K562 (cell line): Measurements from ENCODE around the gene BRSK1. TPM values are rescaled to one million over a fixed set of nuclear protein-coding genes. Genes with fewer than 3 reads are reported as not detected.
A peak's percentile ranks its signal among the peaks of the same experiment; 100 is the strongest.

Experiments used
- ADNP ChIP-seq: fragments of 200-800 bp; sonication (Bioruptor generic); IDR thresholded peaks from 2 replicates; pipeline ENCODE4 v1.6.1; 2016; ENCODE audit warnings: missing genetic modification characterization, missing compliant biosample characterization
- IRF9 ChIP-seq: fragments of 450-650 bp; IDR thresholded peaks from 2 replicates; pipeline ENCODE4 v1.6.1; 2016; ENCODE audit warnings: missing biosample characterization, missing genetic modification characterization
- L3MBTL2 ChIP-seq: fragments of 450-650 bp; IDR thresholded peaks from 2 replicates; pipeline ENCODE4 v1.6.1; 2016; ENCODE audit warnings: mild to moderate bottlenecking, moderate library complexity
- LCOR ChIP-seq: sonication (generic); formaldehyde crosslinking; IDR thresholded peaks from 2 replicates; pipeline ENCODE4 v1.8.0; 2022; ENCODE audit warnings: mild to moderate bottlenecking, missing genetic modification reagents
- MAZ ChIP-seq, 2 experiments: fragments of 450-650 bp in 1 of 2; sonication (generic) in 1 of 2; formaldehyde crosslinking; IDR thresholded peaks in 1 of 2; conservative IDR thresholded peaks in 1 of 2; 2 replicates each; pipeline versions ENCODE4 v1.4.0 to v1.5.0; 2020; ENCODE audit warnings: mild to moderate bottlenecking in 1 of 2, missing genetic modification reagents in 1 of 2
- MLLT1 ChIP-seq, 2 experiments: fragments of 450-650 bp; IDR thresholded peaks; 2 replicates each; pipeline ENCODE4 v1.6.1; 2016
- NFYB ChIP-seq: IDR thresholded peaks from 2 replicates; pipeline ENCODE4 v1.6.1; 2011; ENCODE audit warnings: mild to moderate bottlenecking, moderate library complexity; ENCODE audit not compliant: insufficient read length; ENCODE audit errors: extremely low read depth
- PKNOX1 ChIP-seq: fragments of 450-650 bp; IDR thresholded peaks from 2 replicates; pipeline ENCODE4 v1.6.1; 2016
- ZBTB1 ChIP-seq: sonication (generic); formaldehyde crosslinking; IDR thresholded peaks from 2 replicates; pipeline ENCODE4 v1.8.1; 2023; ENCODE audit warnings: missing genetic modification reagents, low read depth, mild to moderate bottlenecking, borderline replicate concordance
- ZHX1 ChIP-seq: fragments of 150-350 bp; conservative IDR thresholded peaks from 2 replicates; pipeline ENCODE4 v1.6.1; 2014; ENCODE audit warnings: low read length
- ZNF224 ChIP-seq: sonication (generic); formaldehyde crosslinking; IDR thresholded peaks from 2 replicates; pipeline ENCODE4 v1.8.0; 2022; ENCODE audit warnings: mild to moderate bottlenecking, missing genetic modification reagents
- ZNF584 ChIP-seq: fragments of 200-800 bp; sonication (Bioruptor generic); IDR thresholded peaks from 2 replicates; pipeline ENCODE4 v1.6.1; 2016; ENCODE audit warnings: low read depth, mild to moderate bottlenecking, missing genetic modification characterization, missing compliant biosample characterization
- ZNF75A ChIP-seq: fragments of 450-650 bp; formaldehyde crosslinking; IDR thresholded peaks from 2 replicates; pipeline ENCODE4 v1.4.0; 2020; ENCODE audit warnings: mild to moderate bottlenecking
- ZNF79 ChIP-seq: fragments of 250-450 bp; sonication (Bioruptor Pico); IDR thresholded peaks from 2 replicates; pipeline ENCODE4 v1.4.0; 2020; ENCODE audit warnings: low read depth, mild to moderate bottlenecking, moderate library complexity
- polyA plus RNA-seq, 8 experiments: library from polyadenylated mRNA; depleted of rRNA in 4 of 8; stranded (reverse) in 5 of 8; unstranded in 3 of 8; fragments of >200 nt; fragmentation: Nextera tagmentation in 2 of 8; fragmentation: Illumina TruSeq in 1 of 8; extraction: Ambion mirVana in 2 of 8; extraction: Trizol in 1 of 8; gene quantifications; 2 replicates each; pipeline versions ENCODE4 v1.2.1 to v1.2.3, GENCODE V29; 2011 to 2014; ENCODE audit warnings: inconsistent platforms in 1 of 8, missing spikeins in 1 of 8
- total RNA-seq, 7 experiments: library from RNA; depleted of rRNA in 6 of 7; stranded (reverse); fragments of >200 nt in 6 of 7; fragmentation: Illumina TruSeq in 2 of 7; extraction: Trizol in 2 of 7; gene quantifications; 2 replicates each; pipeline versions ENCODE4 v1.2.1 to v1.2.3, GENCODE V29; 2011 to 2021; ENCODE audit warnings: low replicate concordance in 1 of 7

Gene BRSK1
- total and polyA plus RNA-seq, 9 of the 15 experiments (the other 6 are each of a cell fraction or from before 2014, with no cell fraction given), result 1.7 to 9.3 (median 3.8) TPM; not detected in 2

- no peak for TF ChIP-seq ZHX1
- TF ChIP-seq ADNP (tag), result no peak
- TF ChIP-seq MLLT1 (IDR thresholded peaks at IDR 0.05), result 0 out of 4 replicates have a peak, but pooled peaks of 1 of the 2 experiments have one; percentile 57
- no peak for TF ChIP-seq ZNF584 (CRISPR knock-in tag)
- 0 out of 4 replicates have a peak, but pooled peaks of 1 of the 2 experiments have one; percentile 36 for TF ChIP-seq MAZ (CRISPR knock-in tag; conservative IDR thresholded peaks at IDR 0.05 in 1 of 2, IDR thresholded peaks at IDR 0.05 in 1 of 2)
- TF ChIP-seq L3MBTL2, result 0 out of 2 replicates have a peak, but pooled peaks have one; percentile 28
- no peak for TF ChIP-seq ZNF75A (CRISPR knock-in tag)
- TF ChIP-seq ZNF79, result no peak
- TF ChIP-seq ZBTB1 (CRISPR knock-in tag), result no peak
- no peak for TF ChIP-seq ZNF224 (CRISPR knock-in tag)
- TF ChIP-seq IRF9 (tag), result no peak
- TF ChIP-seq PKNOX1, result no peak
- no peak for TF ChIP-seq LCOR
- TF ChIP-seq NFYB, result no peak
Observed at GRCh38 chr19:55325172-55325571, 41.4 kb downstream of the BRSK1 start, which contains the start of gene TMEM150B (continued).
